Thyroid gland (tissue), 4 donors: Measurements from ENCODE around the gene NRIP1. TPM values are rescaled to one million over a fixed set of nuclear protein-coding genes. Genes with fewer than 3 reads are reported as not detected.

Source experiments
- DNase-seq, 2 donors: peaks; one replicate each; pipeline ENCODE4 v3.0.0-alpha.2; 2019
- H3K27ac ChIP-seq, 3 donors: fragments of 200-600 bp; sonication (generic); 1 replicate in 2 of 3; 2 replicates in 1 of 3; pipeline ENCODE4 v1.5.1; 2016 to 2019; ENCODE audit warnings: mild to moderate bottlenecking in 1 of 3, moderate library complexity in 1 of 3
- H3K27me3 ChIP-seq: fragments of 200-600 bp; sonication (generic); one replicate; pipeline ENCODE4 v1.5.1; 2019
- H3K36me3 ChIP-seq, 2 donors: fragments of 200-600 bp; sonication (generic); one replicate each; pipeline ENCODE4 v1.5.1; 2016 to 2019
- H3K4me1 ChIP-seq, 2 donors: fragments of 200-600 bp; sonication (generic); one replicate each; pipeline ENCODE4 v1.5.1; 2017 to 2019
- H3K4me3 ChIP-seq, 3 donors: fragments of 200-600 bp; sonication (generic); replicated peaks in 1 of 3; 1 replicate in 2 of 3; 2 replicates in 1 of 3; pipeline ENCODE4 v1.5.1; 2016; ENCODE audit warnings: mild to moderate bottlenecking in 1 of 3
- H3K9me3 ChIP-seq: fragments of 200-600 bp; sonication (generic); one replicate; pipeline ENCODE4 v1.5.1; 2017
- POLR2A ChIP-seq, 2 donors: fragments of 450-650 bp; IDR thresholded peaks; one replicate each; pipeline ENCODE4 v1.6.1; 2017; ENCODE audit warnings: antibody characterized with exemption in 2 of 2, mild to moderate bottlenecking in 2 of 2, moderate library complexity in 1 of 2
- WGBS, 2 donors: methylation state at CpG; one replicate each; pipeline ENCODE4 v1.1.5; 2017; 5-methylcytosine and 5-hydroxymethylcytosine counted together
- intact Hi-C: fragments of 100-400 bp; cut with DNase I; formaldehyde crosslinking; loops from one replicate; pipeline ENCODE4 v1.15.1; 2023
- total RNA-seq, 4 donors: library from RNA; depleted of rRNA; stranded (reverse); fragments of >200 nt; gene quantifications; one replicate each; pipeline ENCODE4 v1.2.3, GENCODE V29; 2016
- TF ChIP-seq, protein P1 (sequence below), 6 experiments: fragments of 200-600 bp in 3 of 6; fragments of 450-650 bp in 3 of 6; sonication (generic) in 3 of 6; IDR thresholded peaks; one replicate each; pipeline ENCODE4 v1.5.1; 2016 to 2019; ENCODE audit warnings: antibody characterized with exemption in 6 of 6, mild to moderate bottlenecking in 2 of 6, inconsistent platforms in 1 of 6, moderate library complexity in 1 of 6

The NRIP1 gene
- total RNA-seq, 4 donors from 2014 or later, result 19.4 to 37.5 (median 28.2) TPM

DNA sequence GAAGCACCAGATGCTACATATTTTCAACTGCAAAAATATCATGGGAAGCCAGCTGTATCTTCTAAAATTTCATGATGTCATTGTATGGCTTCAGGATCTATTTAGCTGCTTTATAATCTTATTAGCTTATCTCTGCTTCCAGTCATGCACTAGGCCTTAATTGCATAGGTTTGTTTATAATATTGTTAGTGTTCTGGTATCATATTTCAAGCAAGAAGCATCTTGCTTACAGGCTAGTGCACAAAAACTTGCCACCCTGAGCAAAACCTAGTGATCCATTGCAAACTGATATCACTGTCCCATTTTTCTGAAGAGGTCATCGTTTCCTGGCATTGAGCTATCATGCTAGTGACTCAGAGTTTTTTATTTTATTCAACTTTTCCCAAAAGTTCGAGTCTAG, 15.7 kb upstream of the NRIP1 start:
- Histone ChIP-seq H3K27me3 (no peaks in the 10 kb centered on the region), H3K27ac (no peak overlapping the region), H3K4me1 (no peaks in the 10 kb centered on the region), H3K4me3 (no peak overlapping the region), H3K36me3 (no peaks in the 10 kb centered on the region), H3K9me3 (no peaks in the 10 kb centered on the region)
- no peak for TF ChIP-seq POLR2A (IDR thresholded peaks at IDR 0.05)
- TF ChIP-seq, protein P1, sequence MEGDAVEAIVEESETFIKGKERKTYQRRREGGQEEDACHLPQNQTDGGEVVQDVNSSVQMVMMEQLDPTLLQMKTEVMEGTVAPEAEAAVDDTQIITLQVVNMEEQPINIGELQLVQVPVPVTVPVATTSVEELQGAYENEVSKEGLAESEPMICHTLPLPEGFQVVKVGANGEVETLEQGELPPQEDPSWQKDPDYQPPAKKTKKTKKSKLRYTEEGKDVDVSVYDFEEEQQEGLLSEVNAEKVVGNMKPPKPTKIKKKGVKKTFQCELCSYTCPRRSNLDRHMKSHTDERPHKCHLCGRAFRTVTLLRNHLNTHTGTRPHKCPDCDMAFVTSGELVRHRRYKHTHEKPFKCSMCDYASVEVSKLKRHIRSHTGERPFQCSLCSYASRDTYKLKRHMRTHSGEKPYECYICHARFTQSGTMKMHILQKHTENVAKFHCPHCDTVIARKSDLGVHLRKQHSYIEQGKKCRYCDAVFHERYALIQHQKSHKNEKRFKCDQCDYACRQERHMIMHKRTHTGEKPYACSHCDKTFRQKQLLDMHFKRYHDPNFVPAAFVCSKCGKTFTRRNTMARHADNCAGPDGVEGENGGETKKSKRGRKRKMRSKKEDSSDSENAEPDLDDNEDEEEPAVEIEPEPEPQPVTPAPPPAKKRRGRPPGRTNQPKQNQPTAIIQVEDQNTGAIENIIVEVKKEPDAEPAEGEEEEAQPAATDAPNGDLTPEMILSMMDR (IDR thresholded peaks at IDR 0.05), result no peak
- intact Hi-C loops, result no loop called here
- 53 to 87% methylated on average over 2 of the region's 2 CpGs for WGBS, 2 donors
- no peak for DNase-seq

DNA sequence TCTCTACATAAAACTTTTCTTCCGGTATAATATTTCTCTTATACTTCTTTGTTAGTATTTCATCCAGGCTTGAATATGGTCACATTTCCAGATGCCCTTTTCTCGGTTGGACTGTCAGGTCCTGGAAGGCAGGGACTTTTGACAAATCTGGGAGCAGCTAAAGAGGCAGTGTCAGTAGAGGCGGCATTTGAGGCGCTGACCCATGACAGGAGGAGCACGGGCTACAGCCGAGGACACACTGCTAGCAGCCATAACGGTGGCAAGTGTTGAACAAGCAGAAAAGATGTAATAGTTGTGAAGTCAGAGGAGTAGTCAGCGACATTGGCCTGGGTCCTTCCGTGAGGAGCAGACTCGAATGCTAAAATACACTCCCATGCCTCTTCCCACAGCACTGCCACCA, 14.5 kb upstream of the NRIP1 start:
- no peak for DNase-seq
- WGBS, 2 donors, result 65 to 70% methylated on average over 10 of the region's 10 CpGs

DNA sequence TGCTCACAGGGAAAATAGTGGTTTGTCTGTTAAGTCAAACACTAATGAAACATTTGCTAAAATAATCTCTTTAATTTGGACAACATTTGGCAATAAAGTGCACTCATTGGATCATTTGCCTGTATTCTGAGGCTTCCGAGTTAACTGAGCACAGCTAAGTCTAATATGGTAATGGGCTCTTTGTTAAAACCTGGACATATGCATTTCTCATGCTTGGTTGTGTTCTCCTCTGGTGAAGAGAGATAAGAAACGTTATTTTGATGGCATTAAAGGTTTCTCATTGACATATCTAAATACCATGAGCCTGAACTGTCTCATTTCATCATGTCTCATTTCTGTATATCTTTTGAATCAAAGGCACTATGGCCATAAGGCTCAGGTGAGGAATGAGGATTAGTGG, 13.4 kb upstream of the NRIP1 start:
- TF ChIP-seq, protein P1 (IDR thresholded peaks at IDR 0.05), result no peak
- no peak for TF ChIP-seq POLR2A (IDR thresholded peaks at IDR 0.05)
- intact Hi-C loops, result no loop called here
- Histone ChIP-seq H3K36me3 (no peaks in the 10 kb centered on the region), H3K4me1 (no peaks in the 10 kb centered on the region), H3K27ac (no peak overlapping the region), H3K9me3 (no peaks in the 10 kb centered on the region), H3K27me3 (no peaks in the 10 kb centered on the region), H3K4me3 (no peak overlapping the region)
- no peak for DNase-seq
- WGBS, 2 donors, result 62 to 67% methylated on average over 2 of the region's 2 CpGs

More for the DNA sequence above, 14.5 kb upstream of the NRIP1 start:
- H3K4me1 ChIP-seq, result no peaks in the 10 kb centered on the region
- no peaks in the 10 kb centered on the region for H3K27me3 ChIP-seq
- no peak overlapping the region for H3K4me3 ChIP-seq
- H3K36me3 ChIP-seq, result no peaks in the 10 kb centered on the region
- intact Hi-C loops, result no loop called here
- TF ChIP-seq POLR2A (IDR thresholded peaks at IDR 0.05), result no peak
- TF ChIP-seq, protein P1 (IDR thresholded peaks at IDR 0.05), result no peak
- H3K9me3 ChIP-seq, result no peaks in the 10 kb centered on the region
- no peak overlapping the region for H3K27ac ChIP-seq

DNA sequence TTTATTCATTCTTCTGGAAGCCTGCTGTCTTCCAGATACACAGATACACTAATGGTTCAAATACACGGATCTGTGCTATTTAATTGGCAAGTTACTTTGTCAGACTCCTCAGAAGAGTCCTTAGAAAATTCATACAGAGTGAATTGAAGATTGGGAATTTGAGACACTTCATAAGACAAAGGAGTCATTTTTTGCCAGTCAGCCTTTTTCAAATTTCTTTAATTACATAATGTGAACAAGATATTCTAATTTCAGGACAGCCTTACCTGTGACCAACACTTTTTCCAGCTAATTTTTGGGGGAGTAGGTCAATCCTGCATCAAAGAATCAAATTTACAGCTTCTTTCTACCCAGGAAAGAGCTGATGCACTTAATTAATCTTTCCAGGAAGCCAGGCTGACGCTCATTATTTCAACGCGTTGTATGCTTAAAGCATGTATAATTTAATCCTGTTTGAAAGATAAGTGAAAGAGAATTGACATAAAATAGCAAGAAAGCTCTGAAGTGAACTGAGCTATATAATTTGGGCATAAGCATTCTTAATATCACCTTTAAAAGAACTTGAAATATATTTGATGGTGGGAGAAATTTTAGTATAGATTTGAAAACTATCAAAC, 12.8 kb upstream of the NRIP1 start:
- H3K27ac ChIP-seq, result no peak overlapping the region
- H3K9me3 ChIP-seq, result no peaks in the 10 kb centered on the region
- DNase-seq, result no peak
- H3K4me3 ChIP-seq, result no peak overlapping the region
- no peaks in the 10 kb centered on the region for H3K36me3 ChIP-seq
- H3K27me3 ChIP-seq, result no peaks in the 10 kb centered on the region
- intact Hi-C loops, result no loop called here
- no peaks in the 10 kb centered on the region for H3K4me1 ChIP-seq
- no peak for TF ChIP-seq POLR2A (IDR thresholded peaks at IDR 0.05)
- TF ChIP-seq, protein P1 (IDR thresholded peaks at IDR 0.05), result no peak
- WGBS, 2 donors, result 78 to 79% methylated on average over 4 of the region's 4 CpGs

DNA sequence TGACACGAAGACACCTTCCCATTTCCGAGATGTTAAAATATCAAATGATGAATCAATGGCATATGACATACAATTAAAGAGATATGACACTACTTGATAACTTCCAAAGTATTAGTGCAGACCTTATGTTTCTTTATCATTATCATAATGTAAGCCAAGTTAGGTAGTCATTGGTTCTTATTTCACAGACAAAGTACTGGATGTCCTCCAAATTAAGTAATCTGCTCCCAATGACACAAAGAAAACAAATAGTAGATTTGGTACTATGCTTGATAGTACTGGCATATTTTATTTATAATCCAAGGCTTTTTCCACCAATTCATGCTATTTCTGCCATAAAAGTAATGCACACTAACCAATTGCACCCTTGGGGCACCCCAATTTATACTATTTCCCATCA, 11.9 kb upstream of the NRIP1 start:
- TF ChIP-seq, protein P1 (IDR thresholded peaks at IDR 0.05), result no peak
- TF ChIP-seq POLR2A (IDR thresholded peaks at IDR 0.05), result no peak
- Histone ChIP-seq H3K4me3 (no peak overlapping the region), H3K4me1 (no peaks in the 10 kb centered on the region), H3K27me3 (no peaks in the 10 kb centered on the region), H3K9me3 (no peaks in the 10 kb centered on the region), H3K27ac (no peak overlapping the region), H3K36me3 (no peaks in the 10 kb centered on the region)
- DNase-seq, result no peak
- intact Hi-C loops, result no loop called here
- WGBS, 2 donors, result 96 to 98% methylated on average over 2 of the region's 2 CpGs
